SK-N-DZ (cell line): Measurements from ENCODE around the gene PCDH15.
"Not testable (repeated sequence)": the region's sequence is repeated elsewhere in the genome, so short reads cannot be mapped to it uniquely, and the experiment has no call there.

Experiments used
- DNase-seq: peaks from one replicate; pipeline ENCODE4 v3.0.0-alpha.2; 2015; ENCODE audit warnings: low spot score

Gene PCDH15

GRCh38 chr10:53990799-53991238 is 810.2 kb downstream of the PCDH15 start:
- DNase-seq: no peak

- DNase-seq: no peak
Measured at GRCh38 chr10:53983431-53983830, 817.6 kb downstream of the PCDH15 start.

GRCh38 chr10:53980210-53980609 is 820.8 kb downstream of the PCDH15 start:
- no peak for DNase-seq

- DNase-seq: no peak
Measured at GRCh38 chr10:53978301-53978700, 822.7 kb downstream of the PCDH15 start.

GRCh38 chr10:53977267-53977666 is 823.8 kb downstream of the PCDH15 start:
- DNase-seq: no peak

- no peak for DNase-seq
Measured at GRCh38 chr10:53957401-53957800, 843.6 kb downstream of the PCDH15 start.

- no peak for DNase-seq
Measured at GRCh38 chr10:53955091-53955490, 845.9 kb downstream of the PCDH15 start.

GRCh38 chr10:53952698-53953630 is 848.1 kb downstream of the PCDH15 start:
- DNase-seq: no peak

GRCh38 chr10:53939654-53940053 is 861.4 kb downstream of the PCDH15 start:
- DNase-seq: no peak

- DNase-seq: no peak
Measured at GRCh38 chr10:53930648-53931047, 870.4 kb downstream of the PCDH15 start.

- DNase-seq: not testable (repeated sequence)
Measured at GRCh38 chr10:53924051-53924700, 876.9 kb downstream of the PCDH15 start.

GRCh38 chr10:53918755-53919154 is 882.3 kb downstream of the PCDH15 start:
- DNase-seq: no peak

- no peak for DNase-seq
Measured at GRCh38 chr10:53909791-53910190, 891.2 kb downstream of the PCDH15 start.

GRCh38 chr10:53904506-53905241 is 896.4 kb downstream of the PCDH15 start:
- DNase-seq: no peak

- DNase-seq: no peak
Measured at GRCh38 chr10:53903756-53904155, 897.3 kb downstream of the PCDH15 start.

GRCh38 chr10:53899463-53900160 is 901.4 kb downstream of the PCDH15 start:
- DNase-seq: no peak

GRCh38 chr10:53898532-53898931 is 902.5 kb downstream of the PCDH15 start:
- no peak for DNase-seq

GRCh38 chr10:53894145-53894544 is 906.9 kb downstream of the PCDH15 start:
- peak; percentile 74 for DNase-seq

GRCh38 chr10:53893061-53893460 is 908.0 kb downstream of the PCDH15 start:
- DNase-seq: no peak

- no peak for DNase-seq
Measured at GRCh38 chr10:53886325-53887300, 914.4 kb downstream of the PCDH15 start.
